ENCODE data around the gene TMEM45B. TPM values are rescaled to one million over a fixed set of nuclear protein-coding genes. Genes with fewer than 3 reads are reported as not detected.
"Not testable (repeated sequence)": the region's sequence is repeated elsewhere in the genome, so short reads cannot be mapped to it uniquely, and the experiment has no call there.

TMEM45B gene
- total RNA-seq, 1 experiment from 2014 or later: 16.1 TPM

DNA sequence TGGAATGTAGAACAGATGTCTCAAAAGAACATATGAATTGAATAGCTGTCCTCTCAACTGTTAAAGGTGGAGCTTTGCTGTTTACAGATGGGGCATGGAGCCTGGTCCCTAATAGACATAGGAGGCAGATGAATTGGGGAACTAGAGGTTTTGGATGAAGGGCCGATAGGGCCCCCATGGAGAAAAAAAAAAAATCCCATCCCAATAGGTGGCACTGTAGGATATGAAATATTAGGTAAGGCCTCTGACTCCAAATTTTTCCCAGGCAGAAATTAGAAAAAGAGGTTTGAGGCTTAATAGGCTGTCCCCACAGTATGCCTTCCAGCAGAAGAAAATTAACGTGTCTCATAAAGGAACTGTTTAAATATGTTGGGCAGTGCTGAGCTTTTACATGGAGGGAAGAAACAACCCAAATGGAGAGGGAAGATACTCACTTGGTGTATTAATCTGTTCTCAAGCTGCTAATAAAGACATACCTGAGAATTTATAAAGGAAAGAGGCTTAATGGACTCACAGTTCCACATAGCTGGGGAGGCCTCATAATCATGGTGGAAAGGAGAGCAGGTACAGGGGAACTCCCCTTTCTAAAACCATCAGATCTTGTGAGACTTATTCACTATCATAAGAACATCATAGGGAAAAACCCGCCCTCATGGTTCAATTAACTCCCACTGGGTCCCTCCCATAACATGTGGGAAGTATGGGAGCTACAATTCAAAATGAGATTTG, 30.1 kb upstream of the TMEM45B start:
- Mint-ChIP-seq H3K36me3 (ENCODE audit: insufficient read depth, unreplicated experiment) (no peaks in the 10 kb centered on the region), H3K9me3 (ENCODE audit: low read depth, unreplicated experiment) (no peaks in the 10 kb centered on the region), H3K27me3 (ENCODE audit: unreplicated experiment) (no peaks in the 10 kb centered on the region), H3K27ac (ENCODE audit: unreplicated experiment) (no peak overlapping the region), H3K4me3 (ENCODE audit: low read depth, unreplicated experiment) (no peak overlapping the region), H3K4me1 (ENCODE audit: low read depth, unreplicated experiment) (peaks cover 10% of the 10 kb centered on the region)
- BruUV-seq (replicated peaks): no TSS peak
- no peak for DNase-seq
- CTCF ChIA-PET: interaction anchor here (1.1 kb wide), 1 partner anchor 81 kb away, joined by 3 read pairs; no protein-coding TSS in a partner anchor
- TF ChIP-seq, protein P1, sequence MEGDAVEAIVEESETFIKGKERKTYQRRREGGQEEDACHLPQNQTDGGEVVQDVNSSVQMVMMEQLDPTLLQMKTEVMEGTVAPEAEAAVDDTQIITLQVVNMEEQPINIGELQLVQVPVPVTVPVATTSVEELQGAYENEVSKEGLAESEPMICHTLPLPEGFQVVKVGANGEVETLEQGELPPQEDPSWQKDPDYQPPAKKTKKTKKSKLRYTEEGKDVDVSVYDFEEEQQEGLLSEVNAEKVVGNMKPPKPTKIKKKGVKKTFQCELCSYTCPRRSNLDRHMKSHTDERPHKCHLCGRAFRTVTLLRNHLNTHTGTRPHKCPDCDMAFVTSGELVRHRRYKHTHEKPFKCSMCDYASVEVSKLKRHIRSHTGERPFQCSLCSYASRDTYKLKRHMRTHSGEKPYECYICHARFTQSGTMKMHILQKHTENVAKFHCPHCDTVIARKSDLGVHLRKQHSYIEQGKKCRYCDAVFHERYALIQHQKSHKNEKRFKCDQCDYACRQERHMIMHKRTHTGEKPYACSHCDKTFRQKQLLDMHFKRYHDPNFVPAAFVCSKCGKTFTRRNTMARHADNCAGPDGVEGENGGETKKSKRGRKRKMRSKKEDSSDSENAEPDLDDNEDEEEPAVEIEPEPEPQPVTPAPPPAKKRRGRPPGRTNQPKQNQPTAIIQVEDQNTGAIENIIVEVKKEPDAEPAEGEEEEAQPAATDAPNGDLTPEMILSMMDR (IDR thresholded peaks at IDR 0.05; ENCODE audit: unreplicated experiment): no peak
- intact Hi-C loops (cut with micrococcal nuclease; ENCODE audit: unreplicated experiment): loop anchor here (5.0 kb wide), 2 partner anchors 62 to 77 kb away; no protein-coding TSS in a partner anchor

DNA sequence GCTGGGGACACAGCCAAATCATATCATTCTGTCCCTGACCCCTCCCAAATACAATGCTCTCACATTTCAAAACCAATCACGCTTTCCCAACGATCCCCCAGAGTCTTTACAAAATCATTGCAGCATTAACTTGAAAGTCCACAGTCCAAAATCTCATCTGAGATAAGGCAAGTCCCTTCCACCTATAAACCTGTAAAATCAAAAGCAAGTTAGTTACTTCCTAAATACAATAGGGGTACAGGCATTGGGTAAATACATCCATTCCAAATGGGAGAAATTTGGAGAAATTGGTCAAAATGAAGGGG, 29.6 kb upstream of the TMEM45B start:
- H3K27ac Mint-ChIP-seq (ENCODE audit: unreplicated experiment); BruUV-seq (replicated peaks); H3K9me3 Mint-ChIP-seq (ENCODE audit: low read depth, unreplicated experiment); H3K4me3 Mint-ChIP-seq (ENCODE audit: low read depth, unreplicated experiment); H3K36me3 Mint-ChIP-seq (ENCODE audit: insufficient read depth, unreplicated experiment); H3K4me1 Mint-ChIP-seq (ENCODE audit: low read depth, unreplicated experiment); H3K27me3 Mint-ChIP-seq (ENCODE audit: unreplicated experiment); DNase-seq: not testable (repeated sequence)
- intact Hi-C loops (cut with micrococcal nuclease; ENCODE audit: unreplicated experiment): loop anchor here (5.0 kb wide), 2 partner anchors 61 to 76 kb away; no protein-coding TSS in a partner anchor
- CTCF ChIA-PET: interaction anchor here (1.1 kb wide), 1 partner anchor 80 kb away, joined by 3 read pairs; no protein-coding TSS in a partner anchor

DNA sequence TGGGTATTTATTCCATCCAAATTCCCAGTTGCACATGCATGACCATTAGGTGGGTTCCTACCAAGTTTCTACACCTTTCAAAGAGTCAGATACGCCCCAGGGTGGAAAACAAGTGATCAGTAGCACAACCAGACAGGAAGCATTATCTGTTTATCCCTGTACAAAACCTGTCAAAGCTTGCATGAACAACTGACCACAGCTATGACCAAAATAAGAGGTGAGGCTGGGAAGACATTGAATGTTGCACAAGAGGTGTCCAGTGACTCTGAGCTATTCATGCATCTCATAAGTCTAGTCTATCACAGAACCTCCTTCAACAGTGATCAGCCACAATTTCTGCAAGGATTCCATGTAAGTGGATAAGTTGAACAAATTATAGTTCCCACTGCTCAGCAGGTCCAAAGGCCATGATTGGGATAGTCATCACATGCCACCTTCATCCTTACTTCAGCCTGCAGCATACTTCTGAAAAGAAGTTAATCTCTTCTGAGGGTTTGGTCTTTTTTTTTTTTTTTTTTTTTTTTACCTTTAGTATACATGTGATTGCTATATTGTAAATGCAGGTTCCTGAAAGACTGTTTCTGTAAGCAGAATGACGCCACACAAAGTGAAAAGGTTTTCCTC, 28.0 kb upstream of the TMEM45B start:
- Mint-ChIP-seq H3K4me1 (ENCODE audit: low read depth, unreplicated experiment) (peaks cover 14% of the 10 kb centered on the region), H3K27me3 (ENCODE audit: unreplicated experiment) (no peaks in the 10 kb centered on the region), H3K36me3 (ENCODE audit: insufficient read depth, unreplicated experiment) (no peaks in the 10 kb centered on the region), H3K27ac (ENCODE audit: unreplicated experiment) (no peak overlapping the region), H3K9me3 (ENCODE audit: low read depth, unreplicated experiment) (no peaks in the 10 kb centered on the region), H3K4me3 (ENCODE audit: low read depth, unreplicated experiment) (no peak overlapping the region)
- CTCF ChIA-PET: no interaction called here
- no TSS peak for BruUV-seq (replicated peaks)
- TF ChIP-seq, protein P1 (IDR thresholded peaks at IDR 0.05; ENCODE audit: unreplicated experiment): no peak
- DNase-seq: no peak
- intact Hi-C loops (cut with micrococcal nuclease; ENCODE audit: unreplicated experiment): loop anchor here (5.0 kb wide), 2 partner anchors 60 to 75 kb away; no protein-coding TSS in a partner anchor

DNA sequence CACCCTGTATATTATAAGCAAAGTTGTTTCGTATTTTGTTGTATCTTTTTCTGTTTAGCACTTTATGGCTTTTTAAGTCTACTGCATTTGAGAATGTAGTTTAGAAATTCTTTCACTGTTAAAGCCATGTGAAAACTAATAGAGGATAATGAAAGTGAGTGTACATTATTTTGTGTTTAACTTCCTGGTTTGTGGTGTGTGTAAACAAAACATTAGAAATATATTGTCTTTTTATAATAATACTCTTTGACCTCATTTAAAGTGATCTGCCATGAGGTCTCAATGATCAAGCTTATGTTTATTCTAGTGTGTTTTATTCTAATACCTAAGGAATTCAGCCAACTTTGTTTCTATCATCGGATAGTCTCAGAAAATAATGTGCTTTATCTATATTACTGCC, 27.4 kb upstream of the TMEM45B start:
- intact Hi-C loops (cut with micrococcal nuclease; ENCODE audit: unreplicated experiment): loop anchor here (5.0 kb wide), 2 partner anchors 59 to 74 kb away; no protein-coding TSS in a partner anchor
- TF ChIP-seq, protein P1 (IDR thresholded peaks at IDR 0.05; ENCODE audit: unreplicated experiment): no peak
- Mint-ChIP-seq H3K36me3 (ENCODE audit: insufficient read depth, unreplicated experiment) (no peaks in the 10 kb centered on the region), H3K9me3 (ENCODE audit: low read depth, unreplicated experiment) (no peaks in the 10 kb centered on the region), H3K4me3 (ENCODE audit: low read depth, unreplicated experiment) (no peak overlapping the region), H3K4me1 (ENCODE audit: low read depth, unreplicated experiment) (peaks cover 19% of the 10 kb centered on the region), H3K27ac (ENCODE audit: unreplicated experiment) (no peak overlapping the region), H3K27me3 (ENCODE audit: unreplicated experiment) (no peaks in the 10 kb centered on the region)
- DNase-seq: no peak
- BruUV-seq (replicated peaks): no TSS peak
- CTCF ChIA-PET: no interaction called here

DNA sequence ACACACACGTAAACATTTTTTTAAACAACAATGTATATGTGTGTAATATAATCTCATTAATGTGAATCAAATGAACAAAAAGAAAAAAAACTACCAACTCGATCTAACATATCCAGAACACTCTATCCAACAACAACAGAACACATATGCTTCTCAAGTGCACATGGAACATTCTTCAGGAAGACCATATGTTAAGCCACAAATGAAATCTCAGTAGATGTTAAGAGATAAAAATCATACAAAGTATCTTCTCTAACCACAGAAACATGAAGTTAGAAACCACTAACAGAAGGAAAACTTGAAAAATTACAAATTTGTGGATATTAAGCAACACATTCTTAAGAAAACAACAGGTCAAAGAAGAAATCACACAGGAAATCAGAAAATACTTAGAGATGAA, 25.5 kb upstream of the TMEM45B start:
- Mint-ChIP-seq H3K4me3 (ENCODE audit: low read depth, unreplicated experiment) (no peak overlapping the region), H3K27ac (ENCODE audit: unreplicated experiment) (no peak overlapping the region), H3K4me1 (ENCODE audit: low read depth, unreplicated experiment) (peaks cover 19% of the 10 kb centered on the region), H3K27me3 (ENCODE audit: unreplicated experiment) (no peaks in the 10 kb centered on the region), H3K9me3 (ENCODE audit: low read depth, unreplicated experiment) (peaks cover 3% of the 10 kb centered on the region), H3K36me3 (ENCODE audit: insufficient read depth, unreplicated experiment) (no peaks in the 10 kb centered on the region)
- no TSS peak for BruUV-seq (replicated peaks)
- no peak for DNase-seq
- TF ChIP-seq, protein P1 (IDR thresholded peaks at IDR 0.05; ENCODE audit: unreplicated experiment): no peak
- intact Hi-C loops (cut with micrococcal nuclease; ENCODE audit: unreplicated experiment): no loop called here
- CTCF ChIA-PET: no interaction called here

Measured in Calu3 (cell line).